Karpas-422 (cell line): ENCODE data around the gene SMYD3. TPM values are rescaled to one million over a fixed set of nuclear protein-coding genes. Genes with fewer than 3 reads are reported as not detected.

Source experiments
- DNase-seq: peaks from one replicate; pipeline ENCODE4 v3.0.0-alpha.2; 2015
- H2AFZ ChIP-seq: fragments of 200-600 bp; sonication (generic); 2 replicates; pipeline ENCODE4 v1.6.1; 2014; ENCODE audit warnings: antibody characterized with exemption, low read length, mixed read lengths
- H3K27ac ChIP-seq: fragments of 200-600 bp; sonication (generic); 2 replicates; pipeline ENCODE4 v1.5.1; 2014; ENCODE audit warnings: mild to moderate bottlenecking, low read length, moderate library complexity
- H3K27me3 ChIP-seq: fragments of 200-600 bp; sonication (generic); 2 replicates; pipeline ENCODE4 v1.6.1; 2014; ENCODE audit warnings: low read length, mixed read lengths
- H3K36me3 ChIP-seq: fragments of 200-600 bp; sonication (generic); 2 replicates; pipeline ENCODE4 v1.6.1; 2014; ENCODE audit warnings: low read length, mixed read lengths; ENCODE audit not compliant: insufficient read depth
- H3K4me1 ChIP-seq: fragments of 200-600 bp; sonication (generic); 2 replicates; pipeline ENCODE4 v1.6.1; 2014; ENCODE audit warnings: mild to moderate bottlenecking, low read length, mixed read lengths
- H3K4me2 ChIP-seq: fragments of 200-600 bp; sonication (generic); 2 replicates; pipeline ENCODE4 v1.6.1; 2014; ENCODE audit warnings: low read length, low read depth, mild to moderate bottlenecking; ENCODE audit not compliant: poor library complexity, severe bottlenecking
- H3K4me3 ChIP-seq: fragments of 200-600 bp; sonication (generic); 2 replicates; pipeline ENCODE4 v1.5.1; 2014; ENCODE audit warnings: mild to moderate bottlenecking, antibody characterized with exemption, low read length, mixed read lengths
- H3K79me2 ChIP-seq: fragments of 200-600 bp; sonication (generic); 2 replicates; pipeline ENCODE4 v1.6.1; 2014; ENCODE audit warnings: mild to moderate bottlenecking, low read length, mixed read lengths
- H3K9ac ChIP-seq: fragments of 200-600 bp; sonication (generic); 2 replicates; pipeline ENCODE4 v1.6.0; 2014; ENCODE audit warnings: low read length
- H3K9me2 ChIP-seq: fragments of 200-600 bp; sonication (generic), shearing (Covaris generic); replicated peaks from 2 replicates; pipeline ENCODE4 v1.6.0; 2014; ENCODE audit warnings: mild to moderate bottlenecking, low read length, moderate library complexity; ENCODE audit not compliant: insufficient read depth
- H3K9me3 ChIP-seq: fragments of 300-700, 200-600 bp; sonication (generic); 2 replicates; pipeline ENCODE4 v1.6.1; 2014; ENCODE audit warnings: low read length, mixed read lengths
- H4K20me1 ChIP-seq: fragments of 200-600 bp; sonication (generic); 2 replicates; pipeline ENCODE4 v1.6.1; 2014; ENCODE audit warnings: mild to moderate bottlenecking, antibody characterized with exemption, low read length, low read depth; ENCODE audit not compliant: insufficient read depth
- total RNA-seq: library from RNA; depleted of rRNA; stranded (reverse); fragments of >200 nt; shearing (Covaris generic); gene quantifications from 2 replicates; pipeline ENCODE4 v1.2.3, GENCODE V29; 2014; ENCODE audit warnings: low replicate concordance; rRNA removed

Gene SMYD3
- total RNA-seq: 67.1 and 88.8 TPM in 2 replicates

- H3K27me3 ChIP-seq: no peaks in the 10 kb centered on the region
- peak; percentile 93 for DNase-seq
- H3K4me2 ChIP-seq: peak within 1 kb of the TSS; percentile 83
- H3K27ac ChIP-seq: no peak within 1 kb of the TSS; the same call in 1 of the 2 replicates
- H4K20me1 ChIP-seq: no peaks in the 10 kb centered on the region
- H3K9me3 ChIP-seq: no peaks in the 10 kb centered on the region
- no peaks in the 10 kb centered on the region for H3K9me2 ChIP-seq
- H3K4me1 ChIP-seq: peaks cover 35% of the 10 kb centered on the region
- peak within 1 kb of the TSS; percentile 98 for H2AFZ ChIP-seq
- peaks cover 47% of the 10 kb centered on the region for H3K79me2 ChIP-seq
- H3K4me3 ChIP-seq: peak within 1 kb of the TSS; percentile 78
- H3K36me3 ChIP-seq: peaks cover 10% of the 10 kb centered on the region; the same call in 1 of the 2 replicates
- H3K9ac ChIP-seq: peak within 1 kb of the TSS; percentile 94
These were observed at the start of gene SMYD3 for GRCh38 chr1:246506674-246507481. SMYD3 (minus strand) TSS chr1:246507279.

- Histone ChIP-seq H3K9me2 (no peaks in the 10 kb centered on the region), H3K9ac (no peak overlapping the region), H4K20me1 (no peaks in the 10 kb centered on the region), H3K36me3 (peaks cover 53% of the 10 kb centered on the region), H3K4me1 (no peaks in the 10 kb centered on the region), H3K79me2 (peaks cover 51% of the 10 kb centered on the region), H2AFZ (no peak overlapping the region), H3K4me2 (no peak overlapping the region), H3K27me3 (no peaks in the 10 kb centered on the region), H3K4me3 (no peak overlapping the region), H3K27ac (no peak overlapping the region), H3K9me3 (no peaks in the 10 kb centered on the region)
- DNase-seq: no peak
These were observed 47.1 kb upstream of the SMYD3 start for GRCh38 chr1:246554201-246554600.

GRCh38 chr1:246552110-246552509 lies 45.0 kb upstream of the SMYD3 start:
- no peaks in the 10 kb centered on the region for H4K20me1 ChIP-seq
- no peaks in the 10 kb centered on the region for H3K4me1 ChIP-seq
- no peaks in the 10 kb centered on the region for H3K9me3 ChIP-seq
- no peak overlapping the region for H3K4me3 ChIP-seq
- no peaks in the 10 kb centered on the region for H3K9me2 ChIP-seq
- no peak overlapping the region for H3K4me2 ChIP-seq
- H3K36me3 ChIP-seq: peaks cover 58% of the 10 kb centered on the region
- no peak overlapping the region for H3K9ac ChIP-seq
- H3K27ac ChIP-seq: no peak overlapping the region
- H3K79me2 ChIP-seq: peaks cover 34% of the 10 kb centered on the region
- no peak overlapping the region for H2AFZ ChIP-seq
- DNase-seq: no peak
- H3K27me3 ChIP-seq: no peaks in the 10 kb centered on the region

- H3K4me1 ChIP-seq: no peaks in the 10 kb centered on the region
- no peak overlapping the region for H2AFZ ChIP-seq
- DNase-seq: no peak
- no peak overlapping the region for H3K4me3 ChIP-seq
- no peaks in the 10 kb centered on the region for H4K20me1 ChIP-seq
- peaks cover 23% of the 10 kb centered on the region for H3K79me2 ChIP-seq
- no peak overlapping the region for H3K9ac ChIP-seq
- no peak overlapping the region for H3K4me2 ChIP-seq
- no peak overlapping the region for H3K27ac ChIP-seq
- H3K27me3 ChIP-seq: no peaks in the 10 kb centered on the region
- H3K36me3 ChIP-seq: peaks cover 47% of the 10 kb centered on the region
- H3K9me3 ChIP-seq: no peaks in the 10 kb centered on the region
- H3K9me2 ChIP-seq: no peaks in the 10 kb centered on the region
These were observed 43.3 kb upstream of the SMYD3 start for GRCh38 chr1:246550402-246550801.

GRCh38 chr1:246549665-246550064 lies 42.6 kb upstream of the SMYD3 start:
- Histone ChIP-seq H3K36me3 (peaks cover 42% of the 10 kb centered on the region), H3K4me1 (no peaks in the 10 kb centered on the region), H3K79me2 (peaks cover 17% of the 10 kb centered on the region), H3K27me3 (no peaks in the 10 kb centered on the region), H3K4me3 (no peak overlapping the region), H3K9me2 (no peaks in the 10 kb centered on the region), H3K27ac (no peak overlapping the region), H4K20me1 (no peaks in the 10 kb centered on the region), H2AFZ (no peak overlapping the region), H3K4me2 (no peak overlapping the region), H3K9ac (no peak overlapping the region), H3K9me3 (no peaks in the 10 kb centered on the region)
- no peak for DNase-seq

GRCh38 chr1:246544001-246544400 lies 36.9 kb upstream of the SMYD3 start:
- H3K4me2 ChIP-seq: no peak overlapping the region
- H3K9me3 ChIP-seq: no peaks in the 10 kb centered on the region
- H3K27me3 ChIP-seq: no peaks in the 10 kb centered on the region
- H2AFZ ChIP-seq: no peak overlapping the region
- H3K79me2 ChIP-seq: no peaks in the 10 kb centered on the region
- H3K9ac ChIP-seq: no peak overlapping the region
- no peaks in the 10 kb centered on the region for H3K4me1 ChIP-seq
- no peak for DNase-seq
- no peak overlapping the region for H3K4me3 ChIP-seq
- H3K27ac ChIP-seq: no peak overlapping the region
- H4K20me1 ChIP-seq: no peaks in the 10 kb centered on the region
- H3K36me3 ChIP-seq: peaks cover 53% of the 10 kb centered on the region
- no peaks in the 10 kb centered on the region for H3K9me2 ChIP-seq

GRCh38 chr1:246540738-246541491 lies 33.8 kb upstream of the SMYD3 start:
- H3K36me3 ChIP-seq: peaks cover 35% of the 10 kb centered on the region
- DNase-seq: no peak

GRCh38 chr1:246537887-246538286 lies 30.8 kb upstream of the SMYD3 start:
- no peaks in the 10 kb centered on the region for H3K9me3 ChIP-seq
- no peak overlapping the region for H3K4me3 ChIP-seq
- peaks cover 19% of the 10 kb centered on the region for H3K36me3 ChIP-seq
- no peak for DNase-seq
- no peaks in the 10 kb centered on the region for H4K20me1 ChIP-seq
- H3K27me3 ChIP-seq: no peaks in the 10 kb centered on the region
- no peaks in the 10 kb centered on the region for H3K79me2 ChIP-seq
- H3K9ac ChIP-seq: no peak overlapping the region
- no peak overlapping the region for H2AFZ ChIP-seq
- H3K27ac ChIP-seq: no peak overlapping the region
- no peak overlapping the region for H3K4me2 ChIP-seq
- H3K9me2 ChIP-seq: no peaks in the 10 kb centered on the region
- H3K4me1 ChIP-seq: no peaks in the 10 kb centered on the region

More at GRCh38 chr1:246540738-246541491, 33.8 kb upstream of the SMYD3 start:
- no peak overlapping the region for H2AFZ ChIP-seq
- no peaks in the 10 kb centered on the region for H3K79me2 ChIP-seq
- H3K27ac ChIP-seq: no peak overlapping the region
- no peak overlapping the region for H3K9ac ChIP-seq
- H3K4me3 ChIP-seq: no peak overlapping the region
- H3K9me2 ChIP-seq: no peaks in the 10 kb centered on the region
- H3K4me1 ChIP-seq: no peaks in the 10 kb centered on the region
- H3K27me3 ChIP-seq: no peaks in the 10 kb centered on the region
- no peak overlapping the region for H3K4me2 ChIP-seq
- H3K9me3 ChIP-seq: no peaks in the 10 kb centered on the region
- H4K20me1 ChIP-seq: no peaks in the 10 kb centered on the region
